Measurements from ENCODE around the gene MIB2. TPM values are rescaled to one million over a fixed set of nuclear protein-coding genes. Genes with fewer than 3 reads are reported as not detected.

The MIB2 gene
- total and polyA plus RNA-seq, 2 donors = 34.9 to 160 TPM

DNA sequence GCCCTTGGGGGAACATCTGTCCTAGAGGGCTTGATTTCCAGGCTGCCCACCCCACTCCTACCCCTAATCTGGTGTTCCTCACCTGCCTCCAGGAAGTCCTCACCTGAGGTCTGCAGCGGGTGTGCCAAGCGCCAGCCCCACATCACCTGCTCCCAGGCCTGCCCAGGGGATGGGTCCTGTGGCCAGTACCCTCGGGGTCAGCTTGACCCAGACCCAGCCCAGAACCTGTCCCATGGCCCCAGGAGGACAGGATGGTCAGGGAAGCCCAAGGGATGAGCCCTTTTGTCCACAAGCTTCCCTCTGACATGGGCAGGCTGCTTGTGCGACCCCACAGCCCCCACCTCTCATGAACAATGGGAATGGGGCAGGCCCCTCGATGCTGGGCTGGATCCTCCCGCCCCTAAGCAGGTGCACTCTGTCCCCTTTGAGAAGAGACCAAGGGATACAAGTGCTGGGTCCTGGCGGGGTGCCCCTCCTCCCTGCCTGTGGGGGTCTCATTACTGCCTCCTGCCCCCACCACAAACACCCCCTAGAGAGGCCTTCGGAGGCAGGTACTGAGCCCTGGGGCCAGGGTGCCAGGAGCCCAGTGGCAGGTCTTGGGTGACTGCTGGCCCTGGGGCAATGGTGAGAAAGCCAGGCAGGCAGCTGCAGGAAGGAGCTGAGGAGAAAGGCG lies 3.2 kb downstream of the MIB2 start:
- WGBS = 98% methylated on average over 9 of the region's 9 CpGs

DNA sequence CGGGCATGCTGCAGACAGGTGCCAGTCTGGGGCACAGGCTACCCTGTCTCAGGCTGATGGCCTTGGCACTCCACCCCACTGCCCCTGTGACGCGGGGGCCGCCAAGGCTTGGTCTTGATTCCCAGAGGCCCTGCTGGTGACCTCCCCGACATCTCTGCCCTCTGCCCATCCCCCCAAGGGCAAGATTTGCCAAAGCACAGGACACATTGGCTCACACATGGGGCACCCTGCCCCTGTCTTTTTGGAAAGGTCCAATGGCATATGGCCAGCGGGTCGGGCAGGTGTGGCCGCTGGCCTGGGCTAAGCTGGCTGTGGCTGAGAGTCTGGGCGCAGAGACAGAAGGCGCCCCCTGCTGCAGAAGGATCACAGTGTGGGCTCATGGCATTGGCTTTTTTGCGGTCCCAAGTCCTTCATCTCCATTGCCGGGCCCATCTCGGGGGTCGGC lies 4.6 kb downstream of the MIB2 start:
- Histone ChIP-seq H3K4me1 (ENCODE audit: control insufficient read depth in 2 of 2, insufficient read depth in 2 of 2, low read length in 2 of 2) (peaks cover 9 to 10% of the 10 kb centered on the region in 2 donors), H3K36me3 (ENCODE audit: control insufficient read depth in 2 of 2, insufficient read depth in 2 of 2, low read length in 1 of 2) (peaks cover 4 to 6% of the 10 kb centered on the region in 2 donors)
- 98% methylated on average over 14 of the region's 14 CpGs for WGBS

More for the DNA sequence above, 3.2 kb downstream of the MIB2 start:
- Histone ChIP-seq H3K4me3 (ENCODE audit: low read length in 2 of 2) (no peak overlapping the region), H3K27me3 (ENCODE audit: control insufficient read depth in 2 of 2, insufficient read depth in 1 of 2, low read length in 1 of 2) (no peaks in the 10 kb centered on the region), H3K4me1 (ENCODE audit: control insufficient read depth in 2 of 2, insufficient read depth in 2 of 2, low read length in 2 of 2) (peaks cover 15 to 24% of the 10 kb centered on the region in 2 donors), H3K27ac (ENCODE audit: low read depth in 1 of 2, low read length in 1 of 2) (no peak overlapping the region), H3K36me3 (ENCODE audit: control insufficient read depth in 2 of 2, insufficient read depth in 2 of 2, low read length in 1 of 2) (peaks cover 4 to 6% of the 10 kb centered on the region in 2 donors), H3K9me3 (ENCODE audit: control insufficient read depth in 2 of 2, insufficient read depth in 1 of 2, low read length in 1 of 2) (no peaks in the 10 kb centered on the region)
- DNase-seq (ENCODE audit: low read depth in 6 of 9, low spot score in 9 of 9) = no peak

DNA sequence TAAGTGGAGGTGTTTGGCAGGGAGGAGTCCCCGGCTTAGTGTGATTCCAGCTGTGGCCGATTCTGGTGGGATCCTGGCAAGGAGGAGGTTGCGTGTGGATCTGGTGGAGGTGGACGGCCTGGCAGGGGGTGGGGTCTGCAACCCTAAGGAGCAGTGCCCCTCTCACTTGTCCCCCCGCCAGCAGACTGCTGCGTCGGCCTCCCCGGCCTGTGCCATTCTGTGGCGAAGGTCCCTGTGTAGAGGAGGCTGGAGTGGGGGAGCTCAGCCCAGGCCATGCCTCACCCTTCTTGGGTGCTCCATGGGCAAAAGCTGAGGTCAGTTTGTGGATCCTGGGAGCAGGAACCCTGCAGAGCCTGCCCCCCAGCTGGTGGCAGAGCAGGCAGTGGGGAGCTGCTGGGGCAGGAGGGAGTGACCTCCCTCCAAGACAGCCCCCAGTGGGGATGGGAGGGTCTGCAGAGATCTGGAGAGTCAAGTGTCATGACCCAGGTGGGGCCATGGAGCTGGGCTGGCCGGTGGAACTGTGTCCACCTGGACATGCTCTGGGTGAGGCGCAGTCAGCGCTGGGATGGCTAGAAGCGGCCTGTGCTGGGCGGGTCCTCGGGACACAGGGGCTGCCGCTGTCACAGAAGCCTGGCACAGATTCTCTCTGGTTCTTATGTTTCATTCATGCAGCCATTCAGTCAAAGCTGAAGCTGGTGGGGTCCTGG lies 5.3 kb downstream of the MIB2 start:
- Histone ChIP-seq H3K9me3 (ENCODE audit: control insufficient read depth in 2 of 2, insufficient read depth in 1 of 2, low read length in 1 of 2) (no peaks in the 10 kb centered on the region), H3K27me3 (ENCODE audit: control insufficient read depth in 2 of 2, insufficient read depth in 1 of 2, low read length in 1 of 2) (no peaks in the 10 kb centered on the region), H3K27ac (ENCODE audit: low read depth in 1 of 2, low read length in 1 of 2) (no peak overlapping the region), H3K4me3 (ENCODE audit: low read length in 2 of 2) (no peak overlapping the region), H3K4me1 (ENCODE audit: control insufficient read depth in 2 of 2, insufficient read depth in 2 of 2, low read length in 2 of 2) (peaks cover 9% of the 10 kb centered on the region in 2 donors), H3K36me3 (ENCODE audit: control insufficient read depth in 2 of 2, insufficient read depth in 2 of 2, low read length in 1 of 2) (peaks cover 4 to 6% of the 10 kb centered on the region in 2 donors)
- DNase-seq (ENCODE audit: low read depth in 6 of 9, low spot score in 9 of 9) = no peak
- WGBS = 93% methylated on average over 16 of the region's 16 CpGs

More for the DNA sequence above, 4.6 kb downstream of the MIB2 start:
- DNase-seq (ENCODE audit: low read depth in 6 of 9, low spot score in 9 of 9) = no peak
- Histone ChIP-seq H3K4me3 (ENCODE audit: low read length in 2 of 2) (no peak overlapping the region), H3K27me3 (ENCODE audit: control insufficient read depth in 2 of 2, insufficient read depth in 1 of 2, low read length in 1 of 2) (no peaks in the 10 kb centered on the region), H3K27ac (ENCODE audit: low read depth in 1 of 2, low read length in 1 of 2) (no peak overlapping the region), H3K9me3 (ENCODE audit: control insufficient read depth in 2 of 2, insufficient read depth in 1 of 2, low read length in 1 of 2) (no peaks in the 10 kb centered on the region)

DNA sequence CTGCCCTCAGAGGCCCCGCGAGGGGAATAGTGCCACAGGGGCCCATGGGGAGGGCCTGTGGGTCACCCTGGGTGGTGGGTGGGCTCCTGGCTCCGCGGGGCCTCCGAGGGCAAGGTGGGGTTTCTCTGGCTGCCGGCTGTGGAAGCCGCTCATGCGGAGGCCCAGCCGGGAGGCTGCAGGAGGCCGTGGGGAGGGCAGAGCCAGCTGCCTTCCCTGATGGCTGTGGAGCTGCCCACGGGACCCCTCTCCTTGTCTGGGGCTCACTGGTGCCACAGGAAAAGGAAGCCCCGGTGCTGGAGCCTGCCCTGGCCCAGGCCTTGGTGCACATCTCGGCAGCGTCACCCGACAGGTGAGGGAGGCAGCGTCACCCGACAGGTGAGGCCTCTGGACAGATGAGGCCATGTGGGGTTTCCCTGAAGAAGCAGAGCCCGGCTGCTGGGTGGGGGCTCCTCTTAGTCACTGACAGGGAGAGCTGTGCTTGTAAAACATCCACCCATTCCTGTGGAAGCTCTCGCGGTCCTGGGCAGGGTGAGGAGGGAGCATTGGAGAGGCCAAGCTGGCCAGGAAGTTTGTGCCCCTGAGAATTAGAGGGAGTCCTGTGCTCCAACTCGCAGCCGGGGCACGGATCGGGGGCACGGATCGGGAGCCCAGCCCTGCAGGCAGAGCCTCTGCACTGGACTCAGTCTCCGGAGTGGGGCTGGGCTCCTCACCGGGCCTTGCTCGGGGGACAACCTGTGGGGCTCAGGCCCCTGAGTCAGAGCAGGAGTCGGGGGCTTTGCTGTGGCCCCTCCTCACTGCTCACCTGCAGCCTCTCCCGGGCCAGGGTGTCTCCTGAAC lies 6.1 kb downstream of the MIB2 start:
- Histone ChIP-seq H3K4me3 (ENCODE audit: low read length in 2 of 2) (no peak overlapping the region), H3K9me3 (ENCODE audit: control insufficient read depth in 2 of 2, insufficient read depth in 1 of 2, low read length in 1 of 2) (no peaks in the 10 kb centered on the region), H3K4me1 (ENCODE audit: control insufficient read depth in 2 of 2, insufficient read depth in 2 of 2, low read length in 2 of 2) (peaks cover 6 to 8% of the 10 kb centered on the region in 2 donors), H3K27ac (ENCODE audit: low read depth in 1 of 2, low read length in 1 of 2) (no peak overlapping the region), H3K36me3 (ENCODE audit: control insufficient read depth in 2 of 2, insufficient read depth in 2 of 2, low read length in 1 of 2) (peaks cover 4 to 6% of the 10 kb centered on the region in 2 donors), H3K27me3 (ENCODE audit: control insufficient read depth in 2 of 2, insufficient read depth in 1 of 2, low read length in 1 of 2) (no peaks in the 10 kb centered on the region)
- no peak for DNase-seq (ENCODE audit: low read depth in 6 of 9, low spot score in 9 of 9)
- 95% methylated on average over 31 of the region's 31 CpGs for WGBS

DNA sequence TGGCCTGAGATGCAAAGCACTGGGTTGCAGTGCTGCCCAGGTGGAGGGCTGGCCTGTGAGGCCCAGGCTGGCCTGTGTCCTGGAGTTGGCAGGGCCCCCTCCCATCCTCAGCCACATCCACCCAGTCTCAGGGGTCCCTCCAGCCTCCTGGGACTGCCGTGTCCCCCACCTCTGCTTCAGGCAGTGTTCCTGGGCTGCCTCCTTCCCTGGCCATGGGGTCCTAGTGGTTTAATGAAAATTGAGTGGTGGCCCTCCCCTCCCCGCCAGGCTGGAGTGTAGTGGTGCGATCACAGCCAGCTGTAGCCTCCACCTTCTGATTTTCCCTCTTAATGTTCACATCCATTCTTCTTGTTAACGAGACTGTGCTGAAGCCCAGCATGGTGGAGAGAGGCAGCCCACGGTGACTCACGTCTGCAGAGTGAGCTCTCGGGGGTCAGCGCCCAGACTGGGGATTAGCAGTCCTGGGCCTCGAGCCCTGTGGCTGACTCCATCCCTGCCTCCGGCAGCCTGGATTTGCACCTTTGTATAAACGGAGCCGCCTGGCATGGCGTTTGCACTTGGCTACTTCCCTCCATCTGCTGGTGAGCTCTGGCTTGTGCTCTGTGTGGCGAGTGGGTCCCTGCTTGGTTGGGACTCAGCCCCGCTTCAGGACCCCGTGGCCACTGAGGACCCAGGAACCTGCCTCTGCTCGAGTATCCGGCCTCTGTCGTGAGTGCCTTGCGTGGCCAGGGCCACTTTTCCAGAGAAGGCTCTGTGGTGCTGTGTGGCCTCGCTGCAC lies 6.9 kb downstream of the MIB2 start:
- H3K36me3 ChIP-seq (ENCODE audit: control insufficient read depth in 2 of 2, insufficient read depth in 2 of 2, low read length in 1 of 2) = peaks cover 5 to 8% of the 10 kb centered on the region in 2 donors
- H3K9me3 ChIP-seq (ENCODE audit: control insufficient read depth in 2 of 2, insufficient read depth in 1 of 2, low read length in 1 of 2) = no peaks in the 10 kb centered on the region
- H3K4me1 ChIP-seq (ENCODE audit: control insufficient read depth in 2 of 2, insufficient read depth in 2 of 2, low read length in 2 of 2) = no peaks in the 10 kb centered on the region
- WGBS = 97% methylated on average over 21 of the region's 21 CpGs
- no peak for DNase-seq (ENCODE audit: low read depth in 6 of 9, low spot score in 9 of 9)
- no peaks in the 10 kb centered on the region for H3K27me3 ChIP-seq (ENCODE audit: control insufficient read depth in 2 of 2, insufficient read depth in 1 of 2, low read length in 1 of 2)
- no peak overlapping the region for H3K4me3 ChIP-seq (ENCODE audit: low read length in 2 of 2)
- no peak overlapping the region for H3K27ac ChIP-seq (ENCODE audit: low read depth in 1 of 2, low read length in 1 of 2)

DNA sequence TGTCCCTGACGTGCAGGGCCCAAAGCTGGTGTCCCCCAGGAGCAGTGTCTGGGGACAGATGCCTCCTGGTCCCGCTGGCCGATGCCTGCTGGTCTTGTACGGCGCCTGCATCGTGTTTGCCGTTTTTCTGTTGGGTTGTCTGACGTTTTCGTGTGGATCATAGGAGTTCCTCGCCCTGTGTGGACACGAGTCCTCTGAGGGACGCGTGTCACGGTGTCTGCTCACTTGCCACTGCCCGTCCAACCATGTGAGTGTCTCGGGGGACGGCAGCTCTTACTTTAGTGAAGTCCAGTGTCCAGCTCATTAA lies 7.4 kb downstream of the MIB2 start:
- no peaks in the 10 kb centered on the region for H3K4me1 ChIP-seq (ENCODE audit: control insufficient read depth in 2 of 2, insufficient read depth in 2 of 2, low read length in 2 of 2)
- WGBS = 96% methylated on average over 17 of the region's 17 CpGs
- H3K36me3 ChIP-seq (ENCODE audit: control insufficient read depth in 2 of 2, insufficient read depth in 2 of 2, low read length in 1 of 2) = peaks cover under 1 to 12% of the 10 kb centered on the region in 2 donors
- no peak overlapping the region for H3K4me3 ChIP-seq (ENCODE audit: low read length in 2 of 2)
- no peak overlapping the region for H3K27ac ChIP-seq (ENCODE audit: low read depth in 1 of 2, low read length in 1 of 2)
- no peak for DNase-seq (ENCODE audit: low read depth in 6 of 9, low spot score in 9 of 9)
- H3K27me3 ChIP-seq (ENCODE audit: control insufficient read depth in 2 of 2, insufficient read depth in 1 of 2, low read length in 1 of 2) = no peaks in the 10 kb centered on the region
- H3K9me3 ChIP-seq (ENCODE audit: control insufficient read depth in 2 of 2, insufficient read depth in 1 of 2, low read length in 1 of 2) = no peaks in the 10 kb centered on the region

DNA sequence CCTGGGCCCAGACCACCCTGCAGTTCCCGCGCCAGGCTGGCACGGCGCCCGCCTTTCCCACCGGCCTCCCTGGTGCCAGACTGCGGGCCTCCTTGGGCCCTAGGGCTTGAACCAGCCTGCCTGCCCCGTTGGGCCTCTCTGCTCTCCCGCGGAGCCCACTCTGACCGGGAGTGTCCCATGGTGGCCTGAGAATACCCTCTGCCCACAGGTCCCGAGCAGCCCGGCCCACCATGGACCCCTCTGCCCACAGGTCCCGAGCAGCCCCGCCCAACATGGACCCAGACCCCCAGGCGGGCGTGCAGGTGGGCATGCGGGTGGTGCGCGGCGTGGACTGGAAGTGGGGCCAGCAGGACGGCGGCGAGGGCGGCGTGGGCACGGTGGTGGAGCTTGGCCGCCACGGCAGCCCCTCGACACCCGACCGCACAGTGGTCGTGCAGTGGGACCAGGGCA lies 7.9 kb downstream of the MIB2 start:
- Histone ChIP-seq H3K9me3 (ENCODE audit: control insufficient read depth in 2 of 2, insufficient read depth in 1 of 2, low read length in 1 of 2) (no peaks in the 10 kb centered on the region), H3K27me3 (ENCODE audit: control insufficient read depth in 2 of 2, insufficient read depth in 1 of 2, low read length in 1 of 2) (no peaks in the 10 kb centered on the region), H3K36me3 (ENCODE audit: control insufficient read depth in 2 of 2, insufficient read depth in 2 of 2, low read length in 1 of 2) (peaks cover 5 to 14% of the 10 kb centered on the region in 2 donors), H3K4me1 (ENCODE audit: control insufficient read depth in 2 of 2, insufficient read depth in 2 of 2, low read length in 2 of 2) (no peaks in the 10 kb centered on the region), H3K4me3 (ENCODE audit: low read length in 2 of 2) (no peak overlapping the region), H3K27ac (ENCODE audit: low read depth in 1 of 2, low read length in 1 of 2) (no peak overlapping the region)
- DNase-seq (ENCODE audit: low read depth in 6 of 9, low spot score in 9 of 9) = no peak
- 98% methylated on average over 33 of the region's 33 CpGs for WGBS

DNA sequence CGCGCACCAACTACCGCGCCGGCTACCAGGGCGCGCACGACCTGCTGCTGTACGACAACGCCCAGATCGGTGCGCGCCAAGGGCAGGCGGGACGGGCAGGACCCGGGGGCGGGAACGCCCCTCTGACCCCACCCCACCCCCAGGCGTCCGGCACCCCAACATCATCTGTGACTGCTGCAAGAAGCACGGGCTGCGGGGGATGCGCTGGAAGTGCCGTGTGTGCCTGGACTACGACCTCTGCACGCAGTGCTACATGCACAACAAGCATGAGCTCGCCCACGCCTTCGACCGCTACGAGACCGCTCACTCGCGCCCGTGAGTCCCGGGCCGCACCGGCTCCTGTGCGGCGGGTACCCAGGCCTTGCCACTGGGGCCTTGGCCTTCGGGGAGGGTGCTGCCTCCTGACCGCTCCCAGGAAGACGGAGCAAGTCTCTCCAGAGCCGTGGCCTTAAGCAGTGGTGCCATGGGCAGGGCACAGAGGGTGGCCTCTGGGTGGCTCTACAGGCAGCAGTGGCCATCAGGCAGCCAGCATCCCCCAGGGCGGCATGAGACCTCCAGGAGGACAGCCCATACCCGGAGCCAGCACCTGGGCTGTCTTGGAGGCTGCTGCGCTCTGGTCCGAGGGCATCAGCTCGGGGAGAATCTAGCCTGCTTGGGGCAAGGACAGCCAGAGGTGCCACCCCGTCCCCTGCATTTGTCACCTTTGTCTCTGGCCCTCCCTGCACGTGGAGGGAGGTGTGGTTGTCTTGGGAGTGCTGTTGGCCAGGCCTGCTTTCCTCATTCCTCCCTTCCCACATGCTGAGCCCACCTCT lies 8.5 kb downstream of the MIB2 start:
- H3K9me3 ChIP-seq (ENCODE audit: control insufficient read depth in 2 of 2, insufficient read depth in 1 of 2, low read length in 1 of 2) = no peaks in the 10 kb centered on the region
- H3K27me3 ChIP-seq (ENCODE audit: control insufficient read depth in 2 of 2, insufficient read depth in 1 of 2, low read length in 1 of 2) = no peaks in the 10 kb centered on the region
- peaks cover 0 to 6% of the 10 kb centered on the region in 2 donors for H3K4me1 ChIP-seq (ENCODE audit: control insufficient read depth in 2 of 2, insufficient read depth in 2 of 2, low read length in 2 of 2)
- no peak overlapping the region for H3K27ac ChIP-seq (ENCODE audit: low read depth in 1 of 2, low read length in 1 of 2)
- WGBS = 97% methylated on average over 51 of the region's 51 CpGs
- no peak overlapping the region for H3K4me3 ChIP-seq (ENCODE audit: low read length in 2 of 2)
- peaks cover 7 to 16% of the 10 kb centered on the region in 2 donors for H3K36me3 ChIP-seq (ENCODE audit: control insufficient read depth in 2 of 2, insufficient read depth in 2 of 2, low read length in 1 of 2)
- no peak for DNase-seq (ENCODE audit: low read depth in 6 of 9, low spot score in 9 of 9)

Measured in thymus (tissue), 11 donors.